CD14-positive monocyte (primary cell): ENCODE data around the gene PSEN2. TPM values are rescaled to one million over a fixed set of nuclear protein-coding genes. Genes with fewer than 3 reads are reported as not detected.

ENCODE experiments used
- DNase-seq, 3 donors: peaks; one replicate each; pipeline ENCODE4 v3.0.0-alpha.2; 2011 to 2022
- H2AFZ ChIP-seq: 2 replicates; pipeline ENCODE4 v1.6.0; 2012; ENCODE audit warnings: mild to moderate bottlenecking, low read depth, low read length, inconsistent platforms; ENCODE audit not compliant: insufficient read depth, poor library complexity, severe bottlenecking
- H3K27ac ChIP-seq, 2 donors: 1 replicate in 1 of 2; 2 replicates in 1 of 2; pipeline ENCODE4 v1.5.1; 2012 to 2013; ENCODE audit warnings: low read length in 2 of 2, control low read depth in 1 of 2, inconsistent platforms in 1 of 2, low read depth in 1 of 2, mild to moderate bottlenecking in 1 of 2
- H3K27me3 ChIP-seq, 2 donors: one replicate each; pipeline versions ENCODE4 v1.6.0 to v1.6.1; 2011 to 2013; ENCODE audit warnings: low read length in 2 of 2; ENCODE audit not compliant: control insufficient read depth in 2 of 2, insufficient read depth in 2 of 2
- H3K36me3 ChIP-seq, 2 donors: replicated peaks in 1 of 2; 1 replicate in 1 of 2; 2 replicates in 1 of 2; pipeline versions ENCODE4 v1.5.1 to v1.6.1; 2012 to 2013; ENCODE audit warnings: low read length in 2 of 2, control low read depth in 1 of 2, inconsistent platforms in 1 of 2, mild to moderate bottlenecking in 1 of 2; ENCODE audit not compliant: insufficient read depth in 2 of 2, control insufficient read depth in 1 of 2
- H3K4me1 ChIP-seq, 2 donors: 1 replicate in 1 of 2; 2 replicates in 1 of 2; pipeline versions ENCODE4 v1.5.1 to v1.6.1; 2012 to 2013; ENCODE audit warnings: low read length in 2 of 2, control low read depth in 1 of 2, inconsistent platforms in 1 of 2, mild to moderate bottlenecking in 1 of 2, moderate library complexity in 1 of 2; ENCODE audit not compliant: insufficient read depth in 2 of 2, control insufficient read depth in 1 of 2
- H3K4me2 ChIP-seq: replicated peaks from 2 replicates; pipeline ENCODE3; 2012; ENCODE audit warnings: low read length, moderate library complexity, mild to moderate bottlenecking; ENCODE audit not compliant: poor library complexity, severe bottlenecking; ENCODE audit errors: extremely low read depth
- H3K4me3 ChIP-seq, 3 experiments: fragments of 200-600 bp in 1 of 3; sonication (generic) in 1 of 3; replicated peaks in 1 of 3; 1 replicate in 2 of 3; 2 replicates in 1 of 3; pipeline ENCODE4 v1.5.1; 2011 to 2013; ENCODE audit warnings: low read length in 3 of 3, mild to moderate bottlenecking in 3 of 3, control low read depth in 2 of 3, low read depth in 2 of 3, inconsistent platforms in 1 of 3, moderate library complexity in 1 of 3
- H3K79me2 ChIP-seq: 2 replicates; pipeline ENCODE4 v1.6.0; 2012; ENCODE audit warnings: mild to moderate bottlenecking, control low read depth, inconsistent platforms, low read length, moderate library complexity; ENCODE audit not compliant: insufficient read depth
- H3K9ac ChIP-seq: 2 replicates; pipeline ENCODE4 v1.6.0; 2017; ENCODE audit warnings: low read length, mild to moderate bottlenecking; ENCODE audit not compliant: insufficient read depth, poor library complexity, severe bottlenecking
- H3K9me3 ChIP-seq, 2 donors: replicated peaks in 1 of 2; 1 replicate in 1 of 2; 2 replicates in 1 of 2; pipeline versions ENCODE4 v1.5.1 to v1.6.1; 2012 to 2013; ENCODE audit warnings: low read length in 2 of 2, control low read depth in 1 of 2; ENCODE audit not compliant: control insufficient read depth in 1 of 2, insufficient read depth in 1 of 2
- H4K20me1 ChIP-seq: 2 replicates; pipeline ENCODE4 v1.6.0; 2012; ENCODE audit warnings: mild to moderate bottlenecking, low read length, control low read depth, moderate library complexity; ENCODE audit not compliant: insufficient read depth
- H3K27ac Mint-ChIP-seq, 7 donors: one replicate each; pipeline ENCODE4 v1.8.0; 2020; ENCODE audit warnings: mild to moderate bottlenecking in 7 of 7, mixed read lengths in 7 of 7, moderate library complexity in 6 of 7, inconsistent platforms in 2 of 7
- H3K27me3 Mint-ChIP-seq, 3 donors: one replicate each; pipeline ENCODE4 v1.8.0; 2021 to 2022; ENCODE audit warnings: low read depth in 3 of 3, mild to moderate bottlenecking in 3 of 3, mixed read lengths in 3 of 3, moderate library complexity in 3 of 3, inconsistent platforms in 1 of 3
- H3K36me3 Mint-ChIP-seq, 2 donors: one replicate each; pipeline ENCODE4 v1.8.0; 2020; ENCODE audit warnings: mixed read lengths in 2 of 2, inconsistent platforms in 1 of 2, mild to moderate bottlenecking in 1 of 2
- H3K4me1 Mint-ChIP-seq: one replicate; pipeline ENCODE4 v1.8.0; 2020; ENCODE audit warnings: mild to moderate bottlenecking, mixed read lengths
- H3K4me3 Mint-ChIP-seq, 2 donors: one replicate each; pipeline ENCODE4 v1.8.0; 2020; ENCODE audit warnings: mild to moderate bottlenecking in 2 of 2, mixed read lengths in 2 of 2, moderate library complexity in 1 of 2
- H3K9me3 Mint-ChIP-seq, 7 donors: one replicate each; pipeline ENCODE4 v1.8.0; 2020 to 2022; ENCODE audit warnings: mixed read lengths in 7 of 7, mild to moderate bottlenecking in 6 of 7, moderate library complexity in 6 of 7, inconsistent platforms in 2 of 7
- CTCF ChIP-seq: fragments of 200-600 bp; IDR thresholded peaks from one replicate; pipeline ENCODE4 v1.8.0; 2022; ENCODE audit warnings: antibody characterized with exemption, mild to moderate bottlenecking
- WGBS: methylation state at CpG from one replicate; pipeline ENCODE4 v1.1.5; 2013; ENCODE audit warnings: missing lambda C conversion rate; ENCODE audit not compliant: insufficient coverage; 5-methylcytosine and 5-hydroxymethylcytosine counted together
- intact Hi-C, 2 donors: fragments of 100-400 bp; cut with micrococcal nuclease; formaldehyde crosslinking; loops; one replicate each; pipeline versions ENCODE4 v1.15.0 to v1.15.1; 2023
- polyA minus RNA-seq: library from RNA; depleted of rRNA, polyadenylated mRNA; stranded (reverse); fragments of >200 nt; gene quantifications from 2 replicates; pipeline ENCODE4 v1.2.3, GENCODE V29; 2012
- polyA plus RNA-seq, 3 donors: library from polyadenylated mRNA; depleted of rRNA in 1 of 3; unstranded in 2 of 3; stranded (reverse) in 1 of 3; fragments of 300-500 nt in 2 of 3; fragments of >200 nt in 1 of 3; fragmentation: Illumina TruSeq in 2 of 3; gene quantifications; 1 replicate in 2 of 3; 2 replicates in 1 of 3; pipeline ENCODE4 v1.2.3, GENCODE V29; 2012 to 2021
- total RNA-seq, 12 experiments: library from RNA in 1 of 12; stranded (reverse) in 1 of 12; fragments of 120-200 nt in 1 of 12; gene quantifications; one replicate each; pipeline ENCODE4 v1.2.4 and lab custom pipeline; 2013 to 2026; ENCODE audit warnings: mixed read lengths in 6 of 12, inconsistent platforms in 1 of 12

The PSEN2 gene
- 12.8 TPM for total RNA-seq (2013)
- polyA plus RNA-seq (10 to 100 TPM in 2 of 3 donors, 1 to 10 TPM in 1; 8.9 to 11.8 (median 11.4) TPM), polyA minus RNA-seq (9.1 and 9.6 TPM in 2 replicates), total RNA-seq (lab: John Stamatoyannopoulos, UW) (0.17 to 2.1 (median 0.86) reads per million in 11 experiments)

GRCh38 chr1:226870401-226871279 lies at the start of gene PSEN2:
Gene PSEN2 (plus strand): TSS chr1:226870616. CDS start chr1:226881908, 11,292 bp downstream.
- Histone ChIP-seq H3K4me3 (peak within 1 kb of the TSS; percentile 60 to 79 (median 64)), H3K79me2 (no peaks in the 10 kb centered on the region), H3K4me1 (peaks cover 11 to 18% of the 10 kb centered on the region in 2 donors), H4K20me1 (no peaks in the 10 kb centered on the region), H2AFZ (peak within 1 kb of the TSS; percentile 93), H3K4me2 (peak within 1 kb of the TSS; percentile 88), H3K27me3 (peaks cover 0 to 15% of the 10 kb centered on the region in 2 donors), H3K36me3 (no peaks in the 10 kb centered on the region), H3K27ac (peak within 1 kb of the TSS in 1 of 2 donors; percentile 29), H3K9ac (peak within 1 kb of the TSS; percentile 69), H3K9me3 (no peaks in the 10 kb centered on the region)
- peak; percentile 26 to 46 (median 41) for DNase-seq
- H3K27me3 Mint-ChIP-seq, result peaks cover 13 to 31% (median 26%) of the 10 kb centered on the region in 3 donors
- H3K4me1 Mint-ChIP-seq, result peaks cover 18% of the 10 kb centered on the region
- intact Hi-C loops, result no loop called here
- WGBS, result under 1% methylated on average over 97 of the region's 97 CpGs
- peak; percentile 33 for TF ChIP-seq CTCF
- H3K36me3 Mint-ChIP-seq, result peaks cover 0 to 3% of the 10 kb centered on the region in 2 donors
- peak within 1 kb of the TSS in 2 of 7 donors; percentile 53 to 74 for H3K27ac Mint-ChIP-seq
- H3K4me3 Mint-ChIP-seq, result peak within 1 kb of the TSS; percentile 89
- H3K9me3 Mint-ChIP-seq, result peaks cover 0 to 2% (median 0%) of the 10 kb centered on the region in 7 donors

- Mint-ChIP-seq H3K9me3 (peaks cover 0 to 3% (median 0%) of the 10 kb centered on the region in 7 donors), H3K4me3 (no peak overlapping the region), H3K27me3 (peaks cover 0 to 5% (median 3%) of the 10 kb centered on the region in 3 donors), H3K27ac (no peak overlapping the region), H3K4me1 (peaks cover 4% of the 10 kb centered on the region), H3K36me3 (no peaks in the 10 kb centered on the region)
- 89% methylated on average over 7 of the region's 8 CpGs for WGBS
- Histone ChIP-seq H3K4me3 (no peak overlapping the region), H4K20me1 (no peaks in the 10 kb centered on the region), H3K27me3 (no peaks in the 10 kb centered on the region), H3K9me3 (no peaks in the 10 kb centered on the region), H3K36me3 (no peaks in the 10 kb centered on the region), H2AFZ (no peak overlapping the region), H3K9ac (no peak overlapping the region), H3K27ac (no peak overlapping the region), H3K4me1 (no peaks in the 10 kb centered on the region), H3K79me2 (no peaks in the 10 kb centered on the region), H3K4me2 (no peak overlapping the region)
- TF ChIP-seq CTCF, result no peak
- no peak for DNase-seq
- intact Hi-C loops, result loop anchor here (10.0 kb wide), 2 partner anchors 66 to 86 kb away; partner anchors contain the start of gene ITPKB (in 1 of the 2)
These were observed 49.3 kb upstream of the PSEN2 start for GRCh38 chr1:226820941-226821718.
